ENCODE measurements around the gene PHLDA2.

DNA sequence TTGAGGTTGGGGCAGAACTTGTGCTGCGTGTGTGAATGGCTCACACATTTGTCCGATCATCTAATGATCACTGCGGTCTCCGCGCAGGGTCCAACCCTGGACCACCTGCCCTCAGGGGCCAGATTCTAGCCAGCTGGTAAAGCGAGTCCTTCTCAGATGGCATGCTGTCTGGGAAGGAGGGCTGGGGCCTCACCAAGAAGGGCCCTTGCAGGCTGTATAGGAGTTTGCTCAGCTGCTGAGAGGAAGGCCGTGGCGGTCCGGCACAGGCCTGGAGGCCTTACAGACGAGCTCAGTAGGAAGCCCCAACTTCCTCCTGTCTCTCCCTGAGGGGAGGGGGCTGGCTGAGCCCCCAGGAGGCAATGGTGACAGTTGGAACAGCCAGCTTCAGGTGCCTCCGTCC is 13.7 kb downstream of the PHLDA2 start:
- TF ChIP-seq ZBTB17 (tag by site-specific recombination; IDR thresholded peaks at IDR 0.05) = no peak
- TF ChIP-seq YY1 (tag by site-specific recombination; IDR thresholded peaks at IDR 0.05) = no peak
- TF ChIP-seq ZNF510 (tag by site-specific recombination; IDR thresholded peaks at IDR 0.05; ENCODE audit: insufficient replicate concordance) = no peak
- TF ChIP-seq ZNF121 (tag by site-specific recombination; IDR thresholded peaks at IDR 0.05) = no peak
- no peak for TF ChIP-seq ATF2 (tag by site-specific recombination; IDR thresholded peaks at IDR 0.05; ENCODE audit: low read depth)
- TF ChIP-seq, protein P1, sequence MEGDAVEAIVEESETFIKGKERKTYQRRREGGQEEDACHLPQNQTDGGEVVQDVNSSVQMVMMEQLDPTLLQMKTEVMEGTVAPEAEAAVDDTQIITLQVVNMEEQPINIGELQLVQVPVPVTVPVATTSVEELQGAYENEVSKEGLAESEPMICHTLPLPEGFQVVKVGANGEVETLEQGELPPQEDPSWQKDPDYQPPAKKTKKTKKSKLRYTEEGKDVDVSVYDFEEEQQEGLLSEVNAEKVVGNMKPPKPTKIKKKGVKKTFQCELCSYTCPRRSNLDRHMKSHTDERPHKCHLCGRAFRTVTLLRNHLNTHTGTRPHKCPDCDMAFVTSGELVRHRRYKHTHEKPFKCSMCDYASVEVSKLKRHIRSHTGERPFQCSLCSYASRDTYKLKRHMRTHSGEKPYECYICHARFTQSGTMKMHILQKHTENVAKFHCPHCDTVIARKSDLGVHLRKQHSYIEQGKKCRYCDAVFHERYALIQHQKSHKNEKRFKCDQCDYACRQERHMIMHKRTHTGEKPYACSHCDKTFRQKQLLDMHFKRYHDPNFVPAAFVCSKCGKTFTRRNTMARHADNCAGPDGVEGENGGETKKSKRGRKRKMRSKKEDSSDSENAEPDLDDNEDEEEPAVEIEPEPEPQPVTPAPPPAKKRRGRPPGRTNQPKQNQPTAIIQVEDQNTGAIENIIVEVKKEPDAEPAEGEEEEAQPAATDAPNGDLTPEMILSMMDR (tag by site-specific recombination; IDR thresholded peaks at IDR 0.05) = no peak
- TF ChIP-seq, protein P2, sequence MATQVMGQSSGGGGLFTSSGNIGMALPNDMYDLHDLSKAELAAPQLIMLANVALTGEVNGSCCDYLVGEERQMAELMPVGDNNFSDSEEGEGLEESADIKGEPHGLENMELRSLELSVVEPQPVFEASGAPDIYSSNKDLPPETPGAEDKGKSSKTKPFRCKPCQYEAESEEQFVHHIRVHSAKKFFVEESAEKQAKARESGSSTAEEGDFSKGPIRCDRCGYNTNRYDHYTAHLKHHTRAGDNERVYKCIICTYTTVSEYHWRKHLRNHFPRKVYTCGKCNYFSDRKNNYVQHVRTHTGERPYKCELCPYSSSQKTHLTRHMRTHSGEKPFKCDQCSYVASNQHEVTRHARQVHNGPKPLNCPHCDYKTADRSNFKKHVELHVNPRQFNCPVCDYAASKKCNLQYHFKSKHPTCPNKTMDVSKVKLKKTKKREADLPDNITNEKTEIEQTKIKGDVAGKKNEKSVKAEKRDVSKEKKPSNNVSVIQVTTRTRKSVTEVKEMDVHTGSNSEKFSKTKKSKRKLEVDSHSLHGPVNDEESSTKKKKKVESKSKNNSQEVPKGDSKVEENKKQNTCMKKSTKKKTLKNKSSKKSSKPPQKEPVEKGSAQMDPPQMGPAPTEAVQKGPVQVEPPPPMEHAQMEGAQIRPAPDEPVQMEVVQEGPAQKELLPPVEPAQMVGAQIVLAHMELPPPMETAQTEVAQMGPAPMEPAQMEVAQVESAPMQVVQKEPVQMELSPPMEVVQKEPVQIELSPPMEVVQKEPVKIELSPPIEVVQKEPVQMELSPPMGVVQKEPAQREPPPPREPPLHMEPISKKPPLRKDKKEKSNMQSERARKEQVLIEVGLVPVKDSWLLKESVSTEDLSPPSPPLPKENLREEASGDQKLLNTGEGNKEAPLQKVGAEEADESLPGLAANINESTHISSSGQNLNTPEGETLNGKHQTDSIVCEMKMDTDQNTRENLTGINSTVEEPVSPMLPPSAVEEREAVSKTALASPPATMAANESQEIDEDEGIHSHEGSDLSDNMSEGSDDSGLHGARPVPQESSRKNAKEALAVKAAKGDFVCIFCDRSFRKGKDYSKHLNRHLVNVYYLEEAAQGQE (tag by site-specific recombination; IDR thresholded peaks at IDR 0.05) = no peak
- TF ChIP-seq MEIS1 (CRISPR knock-in tag; IDR thresholded peaks at IDR 0.05; ENCODE audit: borderline replicate concordance) = no peak
- TF ChIP-seq ZBTB10 (tag by site-specific recombination; IDR thresholded peaks at IDR 0.05) = no peak
